IPS-11a (cell line): ENCODE data around the gene EPHA4.

ENCODE experiments used
- H3K4me3 ChIP-seq: one replicate; pipeline ENCODE4 v1.5.1; 2013; ENCODE audit warnings: low read depth, low read length, control low read depth

EPHA4 gene

GRCh38 chr2:221410487-221410886, 161.6 kb downstream of the EPHA4 start:
- H3K4me3 ChIP-seq = no peak overlapping the region

DNA sequence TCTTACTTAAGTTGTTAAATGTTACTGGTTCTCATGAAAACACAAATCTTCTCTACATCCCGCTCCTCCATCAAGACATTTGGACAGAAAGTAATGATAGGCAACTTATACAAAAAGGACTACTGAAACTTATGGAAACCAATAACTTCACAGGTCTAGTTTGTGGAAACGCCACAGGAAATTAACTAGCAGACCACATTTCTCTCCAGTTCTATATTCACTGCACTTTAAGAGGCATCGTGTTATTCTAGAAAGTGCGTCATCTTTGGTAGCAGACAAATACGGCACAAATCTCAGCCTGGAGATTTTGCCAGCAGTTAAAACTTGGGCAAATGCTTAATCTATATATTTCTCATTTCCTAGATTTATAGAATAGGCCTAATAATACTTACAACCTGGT, 164.3 kb downstream of the EPHA4 start:
- H3K4me3 ChIP-seq = no peak overlapping the region

GRCh38 chr2:221405521-221405920, 166.6 kb downstream of the EPHA4 start:
- no peak overlapping the region for H3K4me3 ChIP-seq

DNA sequence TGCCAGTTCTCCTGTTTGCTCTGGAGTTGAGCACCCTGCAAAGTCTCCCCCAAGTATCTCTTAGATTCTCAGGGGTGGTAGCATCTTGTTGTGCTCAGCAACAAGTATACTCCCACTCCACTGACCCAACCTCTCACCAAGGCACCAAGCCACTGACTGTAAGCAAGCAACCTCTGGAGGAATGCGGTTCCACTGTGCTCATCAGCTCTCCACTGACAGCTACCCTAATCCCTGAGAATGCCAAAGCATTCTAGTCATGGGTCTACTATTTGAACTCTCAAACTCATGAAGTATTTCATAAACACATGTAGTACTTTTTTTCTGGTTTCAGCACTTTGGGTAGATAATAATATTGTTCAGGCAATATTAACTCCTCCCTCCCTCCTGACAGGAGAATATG, 170.0 kb downstream of the EPHA4 start:
- H3K4me3 ChIP-seq = no peak overlapping the region

- H3K4me3 ChIP-seq = no peak overlapping the region
These were observed 171.7 kb downstream of the EPHA4 start for GRCh38 chr2:221400411-221400810.

- H3K4me3 ChIP-seq = no peak overlapping the region
These were observed 172.9 kb downstream of the EPHA4 start for GRCh38 chr2:221399183-221399582.

DNA sequence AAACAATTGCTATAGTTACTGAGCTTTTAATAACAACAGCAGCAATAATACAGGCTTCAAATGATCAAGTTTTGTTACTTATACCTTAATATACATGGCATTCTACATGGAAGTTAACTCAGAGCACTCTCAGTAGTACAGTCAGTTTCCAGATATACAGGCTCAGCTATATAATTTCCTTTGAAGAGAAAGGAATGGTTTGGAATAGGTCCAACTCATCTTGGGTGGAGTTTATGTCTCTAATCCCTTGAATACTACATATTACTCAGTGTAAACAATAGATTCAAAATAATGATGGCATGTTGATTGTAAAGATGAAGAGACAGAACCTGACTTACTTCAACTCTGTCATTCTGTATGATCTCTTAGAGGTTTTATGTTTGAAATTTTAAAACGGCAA, 174.9 kb downstream of the EPHA4 start:
- H3K4me3 ChIP-seq = no peak overlapping the region

DNA sequence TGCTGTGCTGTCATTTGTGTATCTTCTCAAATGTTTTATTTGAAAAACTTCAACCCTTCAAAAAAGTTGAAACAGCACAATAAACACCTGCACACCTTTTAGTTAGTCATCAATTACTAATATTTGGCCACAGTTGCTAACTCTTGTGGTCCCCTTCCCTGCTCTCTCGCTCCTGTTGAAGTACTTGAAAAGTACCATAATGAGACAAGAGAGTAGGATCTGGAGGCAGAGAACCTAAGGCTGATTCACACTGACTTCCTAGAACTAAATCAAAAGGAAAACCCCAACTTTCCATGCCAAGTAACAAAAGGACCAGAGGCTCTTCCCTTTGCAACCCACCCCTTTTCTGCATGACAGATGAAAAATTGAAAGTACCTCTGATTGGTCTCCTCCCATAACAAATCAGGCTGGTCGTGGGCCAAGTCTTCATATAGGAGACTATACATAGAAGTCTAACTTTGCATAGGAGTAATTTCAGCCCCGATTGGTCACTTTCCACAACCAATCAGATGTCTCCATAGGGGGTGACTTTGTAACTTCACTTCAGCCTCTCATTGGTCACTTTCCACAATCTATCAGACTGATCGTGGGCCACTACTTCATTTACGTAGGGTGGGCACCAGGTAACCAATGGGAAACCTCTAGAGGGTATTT, 179.7 kb downstream of the EPHA4 start:
- H3K4me3 ChIP-seq = no peak overlapping the region

DNA sequence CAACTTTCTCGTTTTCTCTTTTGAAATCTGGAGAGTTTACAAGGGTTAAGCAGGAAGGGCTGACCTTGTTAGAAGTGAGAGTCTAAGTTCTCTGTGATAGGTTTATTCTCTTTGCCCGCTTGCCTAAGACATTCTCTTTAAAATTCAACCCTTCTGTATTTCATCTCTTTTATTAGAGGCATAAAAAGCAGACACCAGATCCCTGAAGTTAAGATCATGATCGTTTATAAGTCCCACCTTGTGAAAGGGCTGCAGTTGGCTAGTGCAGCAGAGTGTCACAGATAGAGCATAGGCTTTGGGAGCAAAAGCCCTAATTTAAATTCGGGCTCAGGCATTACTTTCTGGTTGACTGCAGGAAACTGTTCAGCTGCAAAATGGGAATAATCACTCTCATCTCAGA, 181.2 kb downstream of the EPHA4 start:
- H3K4me3 ChIP-seq = no peak overlapping the region

- H3K4me3 ChIP-seq = no peak overlapping the region
These were observed 182.2 kb downstream of the EPHA4 start for GRCh38 chr2:221389904-221390303.

DNA sequence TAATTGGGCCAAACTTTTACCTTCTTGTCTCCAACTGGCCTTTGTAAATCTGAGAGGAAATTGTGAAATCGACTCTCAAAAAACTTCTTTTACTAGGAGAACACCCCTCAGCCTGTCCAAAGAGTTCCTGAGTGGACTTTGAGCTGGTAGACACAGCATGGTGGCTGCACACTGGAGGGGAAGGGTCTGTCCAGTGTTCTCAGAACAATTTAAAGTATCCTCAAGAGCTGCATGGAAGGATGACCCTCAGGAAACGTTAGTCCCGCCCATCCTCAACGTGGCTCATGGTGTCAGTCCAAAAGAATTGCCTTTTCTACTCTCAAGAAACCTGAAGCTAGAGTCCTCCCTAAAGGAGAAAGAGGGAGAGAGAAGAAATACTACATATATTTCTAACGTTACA, 182.7 kb downstream of the EPHA4 start:
- H3K4me3 ChIP-seq = no peak overlapping the region

GRCh38 chr2:221388891-221389290, 183.2 kb downstream of the EPHA4 start:
- H3K4me3 ChIP-seq = no peak overlapping the region

GRCh38 chr2:221385716-221386115, 186.4 kb downstream of the EPHA4 start:
- H3K4me3 ChIP-seq = no peak overlapping the region

DNA sequence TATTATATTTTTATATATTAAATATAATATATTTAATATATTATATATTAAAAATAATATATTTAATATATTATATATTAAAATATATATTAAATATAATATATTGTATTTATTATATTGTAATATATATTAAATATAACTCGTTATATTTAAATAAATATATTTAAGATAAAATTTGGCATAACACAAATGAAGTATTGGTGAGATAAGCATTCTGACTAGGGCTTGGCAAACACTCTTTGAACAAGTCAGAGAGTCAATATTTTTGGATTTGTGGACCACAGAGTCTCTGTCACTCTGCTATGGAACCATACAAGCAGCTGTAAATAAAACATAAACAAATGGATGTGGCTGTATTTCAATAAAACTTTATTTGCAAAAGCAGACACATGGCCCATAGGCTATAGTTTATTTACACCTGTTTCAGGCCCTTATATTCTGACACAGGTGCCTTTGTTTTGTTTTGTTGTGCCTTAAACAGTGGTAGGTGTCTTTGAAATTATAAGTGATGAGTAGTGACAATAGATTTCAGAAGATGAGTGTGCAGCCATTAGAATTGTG, 190.1 kb downstream of the EPHA4 start:
- H3K4me3 ChIP-seq = no peak overlapping the region

DNA sequence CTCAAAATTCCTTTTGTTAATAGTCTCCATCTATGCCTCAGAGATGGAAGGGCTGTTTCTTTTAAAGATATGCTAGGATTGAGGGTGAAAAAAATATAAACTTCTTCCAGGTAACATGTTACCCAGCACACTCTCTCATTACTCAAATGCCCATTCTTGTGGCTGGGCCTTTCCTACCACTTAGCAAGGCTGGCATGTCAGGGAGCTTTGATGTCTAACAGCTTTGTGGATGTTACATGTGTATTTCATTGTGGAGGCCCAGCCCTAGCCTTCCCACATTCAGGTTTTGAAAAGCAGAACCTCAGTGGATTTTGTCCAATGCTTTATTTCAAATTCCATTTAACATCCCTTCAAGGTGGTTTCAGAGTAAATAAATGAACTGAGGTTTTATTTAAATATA, 191.4 kb downstream of the EPHA4 start:
- no peak overlapping the region for H3K4me3 ChIP-seq

- no peak overlapping the region for H3K4me3 ChIP-seq
These were observed 192.0 kb downstream of the EPHA4 start for GRCh38 chr2:221380062-221380461.

- no peak overlapping the region for H3K4me3 ChIP-seq
These were observed 194.5 kb downstream of the EPHA4 start for GRCh38 chr2:221377597-221377996.

DNA sequence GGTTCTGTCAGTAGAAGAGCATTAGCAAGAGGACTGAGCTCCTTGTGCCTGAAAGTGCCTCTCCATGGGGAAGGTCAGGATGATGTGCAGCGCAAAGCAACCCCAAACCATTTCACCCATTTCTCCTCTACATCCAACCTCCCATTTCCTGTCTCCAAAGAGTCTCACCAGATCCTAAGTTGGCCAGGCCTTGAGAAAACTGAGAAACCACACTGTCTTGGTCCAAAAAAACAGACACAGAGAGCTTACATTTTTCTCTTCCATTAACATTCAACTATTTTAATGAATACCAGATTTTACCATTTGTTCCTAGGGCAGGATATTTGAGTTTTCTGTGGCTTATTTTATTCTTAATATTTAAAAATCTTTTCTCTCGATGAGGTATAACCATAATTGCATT, 195.0 kb downstream of the EPHA4 start:
- H3K4me3 ChIP-seq = no peak overlapping the region

- H3K4me3 ChIP-seq = no peak overlapping the region
These were observed 197.9 kb downstream of the EPHA4 start for GRCh38 chr2:221374234-221374633.

DNA sequence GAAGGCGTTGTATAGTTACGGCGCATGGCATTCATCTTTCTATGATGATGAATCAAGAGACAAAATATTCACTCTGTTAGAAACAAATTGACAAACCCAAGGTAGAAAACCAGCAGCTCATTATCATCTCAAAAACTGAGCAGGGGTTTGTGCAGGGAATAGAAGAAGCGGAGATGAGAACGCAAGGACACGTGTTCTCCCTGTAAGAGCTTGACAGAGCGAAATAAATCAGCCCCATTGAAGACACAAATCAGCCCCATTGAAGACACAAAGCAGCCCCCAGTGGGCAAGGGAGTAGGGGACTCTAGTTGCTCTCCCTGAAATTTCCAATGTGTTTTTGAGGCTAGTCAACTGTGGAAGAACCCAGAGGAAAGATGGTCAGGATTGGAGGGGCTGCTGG, 199.2 kb downstream of the EPHA4 start:
- H3K4me3 ChIP-seq = no peak overlapping the region

GRCh38 chr2:221372159-221372884, 199.8 kb downstream of the EPHA4 start:
- no peak overlapping the region for H3K4me3 ChIP-seq

- H3K4me3 ChIP-seq = no peak overlapping the region
These were observed 200.8 kb downstream of the EPHA4 start for GRCh38 chr2:221371347-221371746.

DNA sequence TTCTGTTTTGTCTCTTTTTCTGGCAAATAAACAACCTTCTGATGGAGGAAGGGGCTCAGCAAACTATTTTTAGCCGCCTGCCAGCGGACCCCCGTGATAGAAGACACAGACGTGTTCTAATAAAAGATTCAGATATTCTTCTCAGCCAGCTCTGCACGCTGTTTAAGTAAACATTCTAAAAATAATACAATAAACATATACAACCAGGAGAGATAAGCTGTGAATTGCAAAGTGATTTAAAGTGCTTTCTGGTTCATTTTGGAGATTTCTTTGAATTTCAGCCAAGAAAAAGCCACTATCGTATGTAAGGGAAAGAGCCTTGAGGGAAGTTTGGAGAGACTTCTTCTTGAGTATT, 201.3 kb downstream of the EPHA4 start:
- no peak overlapping the region for H3K4me3 ChIP-seq
